Astrocyte (in vitro differentiated cells and primary cell): ENCODE data around the gene GSTP1.

ENCODE experiments used
- CTCF ChIP-seq: IDR thresholded peaks from 2 replicates; pipeline ENCODE4 v1.5.1; 2011; ENCODE audit warnings: low read depth, mild to moderate bottlenecking, inconsistent platforms, low read length, moderate library complexity; ENCODE audit not compliant: insufficient read depth
- EZH2 ChIP-seq: IDR thresholded peaks from 2 replicates; pipeline ENCODE4 v1.6.1; 2012; ENCODE audit warnings: mild to moderate bottlenecking, low read length, inconsistent platforms; ENCODE audit not compliant: insufficient read depth

- TF ChIP-seq EZH2 (no peak), CTCF (no peak)
Observed at GRCh38 chr11:67617243-67617953, 33.8 kb downstream of the GSTP1 start.
